Mucosa of descending colon (tissue), 3 donors: ENCODE measurements around the gene AGR2. TPM values are rescaled to one million over a fixed set of nuclear protein-coding genes. Genes with fewer than 3 reads are reported as not detected.

Experiments
- ATAC-seq: fragments of 200-7000 bp; cut with Tn5 transposase; one replicate; pipeline ENCODE4 v1.9.1; 2020; ENCODE audit warnings: mild to moderate bottlenecking, moderate library complexity
- DNase-seq, 3 donors: peaks; one replicate each; pipeline ENCODE4 v3.0.0-alpha.2; 2020
- H3K36me3 ChIP-seq: fragments of 200-600 bp; one replicate; pipeline ENCODE4 v1.8.0; 2021; ENCODE audit warnings: low read depth, mild to moderate bottlenecking
- H3K4me1 ChIP-seq: fragments of 200-600 bp; one replicate; pipeline ENCODE4 v1.8.0; 2021; ENCODE audit warnings: low read depth, mild to moderate bottlenecking
- H3K4me3 ChIP-seq: fragments of 200-600 bp; one replicate; pipeline ENCODE4 v1.8.0; 2021; ENCODE audit warnings: mild to moderate bottlenecking
- H3K9me3 ChIP-seq: fragments of 200-600 bp; one replicate; pipeline ENCODE4 v1.8.0; 2021; ENCODE audit warnings: mild to moderate bottlenecking
- CTCF ChIP-seq: fragments of 200-600 bp; IDR thresholded peaks from one replicate; pipeline ENCODE4 v1.8.0; 2022; ENCODE audit warnings: antibody characterized with exemption, mild to moderate bottlenecking
- intact Hi-C, 2 donors: fragments of 100-400 bp; cut with DNase I in 1 of 2; cut with micrococcal nuclease in 1 of 2; formaldehyde crosslinking; loops; one replicate each; pipeline versions ENCODE4 v1.11.0 to v1.11.1; 2022; cut with DNase I, micrococcal nuclease
- total RNA-seq, 3 donors: library from RNA; stranded (reverse); fragmentation: NEBNext Ultra II Directional in 2 of 3; extraction: Animal tissue kit (Norgen Biotek cat#: 25700) in 2 of 3; gene quantifications; one replicate each; pipeline versions ENCODE4 v1.2.1 to v1.2.4, GENCODE V29; 2021 to 2023
- donor health status: DM: no; HTN: no; CAD: no; lungs with moderate emphysema.
- donor health status: DM: no; HTN: no; CAD: no.
- donor health status: DM: no; HTN: yes; CAD: no.

The AGR2 gene
- total RNA-seq, 3 donors from 2014 or later, result 191 to 861 (median 775) TPM

GRCh38 chr7:16794986-16795385, 9.8 kb downstream of the AGR2 start:
- Histone ChIP-seq H3K36me3 (no peaks in the 10 kb centered on the region), H3K9me3 (no peaks in the 10 kb centered on the region), H3K4me3 (no peak overlapping the region), H3K4me1 (no peaks in the 10 kb centered on the region)
- no peak for ATAC-seq
- DNase-seq, result no peak
- intact Hi-C loops, result no loop called here
- no peak for TF ChIP-seq CTCF

GRCh38 chr7:16791905-16792698, 12.7 kb downstream of the AGR2 start:
- H3K4me1 ChIP-seq, result no peaks in the 10 kb centered on the region
- H3K36me3 ChIP-seq, result no peaks in the 10 kb centered on the region
- DNase-seq, result no peak
- H3K9me3 ChIP-seq, result no peaks in the 10 kb centered on the region
- no peak overlapping the region for H3K4me3 ChIP-seq
- intact Hi-C loops, result no loop called here
- ATAC-seq, result peak; percentile 60
- no peak for TF ChIP-seq CTCF

- Histone ChIP-seq H3K36me3 (no peaks in the 10 kb centered on the region), H3K4me3 (no peak overlapping the region), H3K4me1 (no peaks in the 10 kb centered on the region), H3K9me3 (no peaks in the 10 kb centered on the region)
- peak; percentile 39 for ATAC-seq
- intact Hi-C loops, result no loop called here
- no peak for TF ChIP-seq CTCF
- no peak for DNase-seq
These were observed 13.7 kb downstream of the AGR2 start for GRCh38 chr7:16791071-16791470.

- ATAC-seq, result peak; percentile 47
- Histone ChIP-seq H3K4me1 (no peaks in the 10 kb centered on the region), H3K9me3 (no peaks in the 10 kb centered on the region), H3K36me3 (no peaks in the 10 kb centered on the region), H3K4me3 (no peak overlapping the region)
- intact Hi-C loops, result no loop called here
- TF ChIP-seq CTCF, result no peak
- no peak for DNase-seq
These were observed 17.7 kb downstream of the AGR2 start for GRCh38 chr7:16787127-16787526.

- Histone ChIP-seq H3K9me3 (no peaks in the 10 kb centered on the region), H3K36me3 (no peaks in the 10 kb centered on the region), H3K4me1 (no peaks in the 10 kb centered on the region), H3K4me3 (no peak overlapping the region)
- no peak for TF ChIP-seq CTCF
- intact Hi-C loops, result no loop called here
- DNase-seq (no peak), ATAC-seq (peak; percentile 45)
These were observed 18.5 kb downstream of the AGR2 start for GRCh38 chr7:16786257-16786656.
